Tibial nerve (tissue), 3 donors: Measurements from ENCODE around the gene LRRC51.

Experiments used
- POLR2A ChIP-seq, 2 donors: fragments of 450-650 bp; IDR thresholded peaks; one replicate each; pipeline ENCODE4 v1.6.1; 2017; ENCODE audit warnings: antibody characterized with exemption in 2 of 2, mild to moderate bottlenecking in 2 of 2, moderate library complexity in 2 of 2
- TF ChIP-seq, protein P1 (sequence below), 5 experiments: fragments of 200-600 bp in 3 of 5; fragments of 450-650 bp in 2 of 5; sonication (generic) in 3 of 5; IDR thresholded peaks; one replicate each; pipeline ENCODE4 v1.5.1; 2016 to 2019; ENCODE audit warnings: antibody characterized with exemption in 5 of 5, mild to moderate bottlenecking in 3 of 5, moderate library complexity in 2 of 5

DNA sequence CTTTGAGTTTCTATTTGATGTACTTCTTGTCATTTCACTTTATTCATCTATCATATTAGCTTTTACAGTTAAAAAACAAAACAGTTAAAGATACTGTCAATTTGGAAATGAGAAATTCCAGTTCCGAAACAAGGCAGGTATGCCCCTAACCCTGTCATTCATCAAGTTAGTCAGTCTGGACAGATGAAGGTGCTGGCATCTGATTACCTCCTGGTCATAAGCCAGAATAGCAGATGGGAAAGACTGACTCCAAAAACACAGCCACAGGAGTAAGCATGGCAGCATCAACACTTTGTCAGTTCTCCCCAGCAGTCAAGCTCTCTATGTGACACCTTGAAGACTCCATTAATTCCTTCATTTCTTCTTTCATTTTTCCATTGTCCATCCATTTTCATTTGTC lies 4.3 kb downstream of the LRRC51 start:
- TF ChIP-seq, protein P1, sequence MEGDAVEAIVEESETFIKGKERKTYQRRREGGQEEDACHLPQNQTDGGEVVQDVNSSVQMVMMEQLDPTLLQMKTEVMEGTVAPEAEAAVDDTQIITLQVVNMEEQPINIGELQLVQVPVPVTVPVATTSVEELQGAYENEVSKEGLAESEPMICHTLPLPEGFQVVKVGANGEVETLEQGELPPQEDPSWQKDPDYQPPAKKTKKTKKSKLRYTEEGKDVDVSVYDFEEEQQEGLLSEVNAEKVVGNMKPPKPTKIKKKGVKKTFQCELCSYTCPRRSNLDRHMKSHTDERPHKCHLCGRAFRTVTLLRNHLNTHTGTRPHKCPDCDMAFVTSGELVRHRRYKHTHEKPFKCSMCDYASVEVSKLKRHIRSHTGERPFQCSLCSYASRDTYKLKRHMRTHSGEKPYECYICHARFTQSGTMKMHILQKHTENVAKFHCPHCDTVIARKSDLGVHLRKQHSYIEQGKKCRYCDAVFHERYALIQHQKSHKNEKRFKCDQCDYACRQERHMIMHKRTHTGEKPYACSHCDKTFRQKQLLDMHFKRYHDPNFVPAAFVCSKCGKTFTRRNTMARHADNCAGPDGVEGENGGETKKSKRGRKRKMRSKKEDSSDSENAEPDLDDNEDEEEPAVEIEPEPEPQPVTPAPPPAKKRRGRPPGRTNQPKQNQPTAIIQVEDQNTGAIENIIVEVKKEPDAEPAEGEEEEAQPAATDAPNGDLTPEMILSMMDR (IDR thresholded peaks at IDR 0.05) = no peak
- no peak for TF ChIP-seq POLR2A (IDR thresholded peaks at IDR 0.05)
